Neural cell (in vitro differentiated cells): Measurements from ENCODE around the gene RRP15. TPM values are rescaled to one million over a fixed set of nuclear protein-coding genes. Genes with fewer than 3 reads are reported as not detected.

Experiments used
- H2AFZ ChIP-seq: fragments of 200-600, 300-800 bp; sonication (generic), shearing (Covaris generic); 2 replicates; pipeline ENCODE4 v1.6.0; 2014; ENCODE audit warnings: low read depth, mild to moderate bottlenecking, antibody characterized with exemption, low read length, moderate library complexity
- H3F3A ChIP-seq: fragments of 200-600 bp; shearing (Covaris generic); 2 replicates; pipeline ENCODE4 v1.6.1; 2016; ENCODE audit warnings: mild to moderate bottlenecking, moderate library complexity, mixed read lengths, antibody characterized with exemption, low read length; ENCODE audit not compliant: insufficient read depth, poor library complexity, severe bottlenecking
- H3K27ac ChIP-seq: fragments of 200-600, 300-800 bp; sonication (generic), shearing (Covaris generic); 2 replicates; pipeline ENCODE4 v1.5.1; 2014; ENCODE audit warnings: mild to moderate bottlenecking, low read length, moderate library complexity
- H3K27me3 ChIP-seq: fragments of 300-800, 200-600 bp; sonication (generic), shearing (Covaris generic); 2 replicates; pipeline ENCODE4 v1.6.0; 2014; ENCODE audit warnings: mild to moderate bottlenecking, low read depth, low read length, moderate library complexity; ENCODE audit not compliant: insufficient read depth
- H3K36me3 ChIP-seq: fragments of 300-800, 200-600 bp; sonication (generic), shearing (Covaris generic); 2 replicates; pipeline ENCODE4 v1.5.1; 2014; ENCODE audit warnings: mild to moderate bottlenecking, antibody characterized with exemption, low read length, moderate library complexity; ENCODE audit not compliant: insufficient read depth
- H3K4me2 ChIP-seq: fragments of 300-800, 200-600 bp; sonication (generic), shearing (Covaris generic); 2 replicates; pipeline ENCODE4 v1.6.0; 2014; ENCODE audit warnings: mild to moderate bottlenecking, low read length
- H3K4me3 ChIP-seq: fragments of 300-800, 200-600 bp; sonication (generic), shearing (Covaris generic); 2 replicates; pipeline ENCODE4 v1.5.1; 2014; ENCODE audit warnings: mild to moderate bottlenecking, low read length, moderate library complexity
- H3K79me2 ChIP-seq: fragments of 200-600 bp; shearing (Covaris generic); replicated peaks from 2 replicates; pipeline ENCODE4 v1.6.0; 2014; ENCODE audit warnings: mild to moderate bottlenecking, low read length, moderate library complexity; ENCODE audit not compliant: insufficient read depth
- H3K9ac ChIP-seq: fragments of 300-800, 200-600 bp; sonication (generic), shearing (Covaris generic); 2 replicates; pipeline ENCODE4 v1.6.1; 2016; ENCODE audit warnings: mild to moderate bottlenecking, low read length, mixed read lengths
- H3K9me2 ChIP-seq: fragments of 200-600 bp; shearing (Covaris generic); 2 replicates; pipeline ENCODE4 v1.6.1; 2016; ENCODE audit warnings: mild to moderate bottlenecking, low read length, mixed read lengths; ENCODE audit not compliant: insufficient read depth
- H3K9me3 ChIP-seq: fragments of 200-600, 300-800 bp; sonication (generic), shearing (Covaris generic); 2 replicates; pipeline ENCODE4 v1.6.1; 2016; ENCODE audit warnings: mild to moderate bottlenecking, mixed run types, low read length, moderate library complexity, mixed read lengths
- H4K20me1 ChIP-seq: fragments of 200-600 bp; shearing (Covaris generic); 2 replicates; pipeline ENCODE4 v1.6.1; 2016; ENCODE audit warnings: mild to moderate bottlenecking, mixed run types; ENCODE audit not compliant: insufficient read depth
- EP300 ChIP-seq: fragments of 450-650 bp; conservative IDR thresholded peaks from 2 replicates; pipeline ENCODE4 v1.6.1; 2014; ENCODE audit warnings: antibody characterized with exemption, mild to moderate bottlenecking, moderate library complexity; ENCODE audit not compliant: poor library complexity, severe bottlenecking
- EZH2 ChIP-seq: fragments of 200-600, 300-800 bp; shearing (Covaris generic), sonication (generic); IDR thresholded peaks from 2 replicates; pipeline ENCODE4 v1.6.1; 2014; ENCODE audit warnings: antibody characterized with exemption, low read length, borderline replicate concordance, mild to moderate bottlenecking; ENCODE audit not compliant: insufficient read depth, poor library complexity, severe bottlenecking
- MXI1 ChIP-seq: fragments of 450-650 bp; conservative IDR thresholded peaks from 2 replicates; pipeline ENCODE4 v1.6.1; 2014; ENCODE audit warnings: antibody characterized with exemption, mild to moderate bottlenecking; ENCODE audit not compliant: poor library complexity, severe bottlenecking
- POLR2AphosphoS5 ChIP-seq: IDR thresholded peaks from 2 replicates; pipeline ENCODE4 v1.6.1; 2012
- RAD21 ChIP-seq: fragments of 450-650 bp; conservative IDR thresholded peaks from 2 replicates; pipeline ENCODE4 v1.6.1; 2014; ENCODE audit warnings: antibody characterized with exemption, mild to moderate bottlenecking, moderate library complexity
- SMC3 ChIP-seq: fragments of 450-650 bp; conservative IDR thresholded peaks from 2 replicates; pipeline ENCODE4 v1.6.1; 2014; ENCODE audit warnings: antibody characterized with exemption, mild to moderate bottlenecking, moderate library complexity; ENCODE audit not compliant: poor library complexity
- TAF1 ChIP-seq: IDR thresholded peaks from 2 replicates; pipeline ENCODE4 v1.6.1; 2012; ENCODE audit warnings: low read depth
- polyA plus RNA-seq: library from polyadenylated mRNA; depleted of rRNA; stranded (reverse); fragments of >200 nt; gene quantifications from 2 replicates; pipeline ENCODE4 v1.2.3, GENCODE V29; 2014
- TF ChIP-seq, protein P1 (sequence below): IDR thresholded peaks from 2 replicates; pipeline ENCODE4 v1.6.1; 2012; ENCODE audit warnings: borderline replicate concordance
- TF ChIP-seq, protein P2 (sequence below): fragments of 450-650 bp; IDR thresholded peaks from 2 replicates; pipeline ENCODE4 v1.5.1; 2014; ENCODE audit warnings: antibody characterized with exemption, mild to moderate bottlenecking, moderate library complexity; ENCODE audit not compliant: poor library complexity, severe bottlenecking

RRP15 gene
- polyA plus RNA-seq, 1 donor from 2014 or later: 5.4 TPM

DNA sequence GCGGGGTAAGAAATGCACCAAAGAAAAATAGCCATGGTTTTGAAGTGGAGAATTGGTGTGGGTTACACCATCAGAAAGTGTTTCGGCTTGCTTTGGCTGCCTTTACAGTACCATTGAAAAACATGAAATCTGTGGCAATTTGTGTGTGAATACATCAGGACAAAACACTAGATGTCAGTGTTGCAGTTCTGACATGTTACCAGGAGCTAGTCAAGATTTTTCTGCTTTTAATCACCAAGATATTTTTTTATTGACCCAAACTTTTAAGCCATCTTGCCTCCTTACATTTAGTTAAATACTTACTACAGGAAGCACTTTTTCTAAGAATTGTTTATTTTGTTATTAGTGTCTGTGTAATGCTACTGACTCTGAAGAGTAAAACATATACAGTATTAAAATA lies 14.3 kb downstream of the RRP15 start:
- no peaks in the 10 kb centered on the region for H3K9me3 ChIP-seq
- no peak overlapping the region for H3K4me3 ChIP-seq
- H3K9me2 ChIP-seq: no peaks in the 10 kb centered on the region
- H3K79me2 ChIP-seq: no peaks in the 10 kb centered on the region
- no peak overlapping the region for H3K4me2 ChIP-seq
- H3K27ac ChIP-seq: no peak overlapping the region
- H3K27me3 ChIP-seq: no peaks in the 10 kb centered on the region
- no peak overlapping the region for H3K9ac ChIP-seq
- no peaks in the 10 kb centered on the region for H3F3A ChIP-seq
- no peak overlapping the region for H2AFZ ChIP-seq
- H3K36me3 ChIP-seq: no peaks in the 10 kb centered on the region
- H4K20me1 ChIP-seq: no peaks in the 10 kb centered on the region
- TF ChIP-seq RAD21: peak; percentile 69
- TF ChIP-seq SMC3: peak; percentile 72
- TF ChIP-seq EZH2: no peak
- no peak for TF ChIP-seq TAF1
- no peak for TF ChIP-seq POLR2AphosphoS5
- TF ChIP-seq, protein P1, sequence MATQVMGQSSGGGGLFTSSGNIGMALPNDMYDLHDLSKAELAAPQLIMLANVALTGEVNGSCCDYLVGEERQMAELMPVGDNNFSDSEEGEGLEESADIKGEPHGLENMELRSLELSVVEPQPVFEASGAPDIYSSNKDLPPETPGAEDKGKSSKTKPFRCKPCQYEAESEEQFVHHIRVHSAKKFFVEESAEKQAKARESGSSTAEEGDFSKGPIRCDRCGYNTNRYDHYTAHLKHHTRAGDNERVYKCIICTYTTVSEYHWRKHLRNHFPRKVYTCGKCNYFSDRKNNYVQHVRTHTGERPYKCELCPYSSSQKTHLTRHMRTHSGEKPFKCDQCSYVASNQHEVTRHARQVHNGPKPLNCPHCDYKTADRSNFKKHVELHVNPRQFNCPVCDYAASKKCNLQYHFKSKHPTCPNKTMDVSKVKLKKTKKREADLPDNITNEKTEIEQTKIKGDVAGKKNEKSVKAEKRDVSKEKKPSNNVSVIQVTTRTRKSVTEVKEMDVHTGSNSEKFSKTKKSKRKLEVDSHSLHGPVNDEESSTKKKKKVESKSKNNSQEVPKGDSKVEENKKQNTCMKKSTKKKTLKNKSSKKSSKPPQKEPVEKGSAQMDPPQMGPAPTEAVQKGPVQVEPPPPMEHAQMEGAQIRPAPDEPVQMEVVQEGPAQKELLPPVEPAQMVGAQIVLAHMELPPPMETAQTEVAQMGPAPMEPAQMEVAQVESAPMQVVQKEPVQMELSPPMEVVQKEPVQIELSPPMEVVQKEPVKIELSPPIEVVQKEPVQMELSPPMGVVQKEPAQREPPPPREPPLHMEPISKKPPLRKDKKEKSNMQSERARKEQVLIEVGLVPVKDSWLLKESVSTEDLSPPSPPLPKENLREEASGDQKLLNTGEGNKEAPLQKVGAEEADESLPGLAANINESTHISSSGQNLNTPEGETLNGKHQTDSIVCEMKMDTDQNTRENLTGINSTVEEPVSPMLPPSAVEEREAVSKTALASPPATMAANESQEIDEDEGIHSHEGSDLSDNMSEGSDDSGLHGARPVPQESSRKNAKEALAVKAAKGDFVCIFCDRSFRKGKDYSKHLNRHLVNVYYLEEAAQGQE: no peak
- TF ChIP-seq EP300: no peak
- TF ChIP-seq, protein P2, sequence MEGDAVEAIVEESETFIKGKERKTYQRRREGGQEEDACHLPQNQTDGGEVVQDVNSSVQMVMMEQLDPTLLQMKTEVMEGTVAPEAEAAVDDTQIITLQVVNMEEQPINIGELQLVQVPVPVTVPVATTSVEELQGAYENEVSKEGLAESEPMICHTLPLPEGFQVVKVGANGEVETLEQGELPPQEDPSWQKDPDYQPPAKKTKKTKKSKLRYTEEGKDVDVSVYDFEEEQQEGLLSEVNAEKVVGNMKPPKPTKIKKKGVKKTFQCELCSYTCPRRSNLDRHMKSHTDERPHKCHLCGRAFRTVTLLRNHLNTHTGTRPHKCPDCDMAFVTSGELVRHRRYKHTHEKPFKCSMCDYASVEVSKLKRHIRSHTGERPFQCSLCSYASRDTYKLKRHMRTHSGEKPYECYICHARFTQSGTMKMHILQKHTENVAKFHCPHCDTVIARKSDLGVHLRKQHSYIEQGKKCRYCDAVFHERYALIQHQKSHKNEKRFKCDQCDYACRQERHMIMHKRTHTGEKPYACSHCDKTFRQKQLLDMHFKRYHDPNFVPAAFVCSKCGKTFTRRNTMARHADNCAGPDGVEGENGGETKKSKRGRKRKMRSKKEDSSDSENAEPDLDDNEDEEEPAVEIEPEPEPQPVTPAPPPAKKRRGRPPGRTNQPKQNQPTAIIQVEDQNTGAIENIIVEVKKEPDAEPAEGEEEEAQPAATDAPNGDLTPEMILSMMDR: peak; percentile 71
- TF ChIP-seq MXI1: no peak

- no peak overlapping the region for H2AFZ ChIP-seq
- TF ChIP-seq RAD21 (no peak), POLR2AphosphoS5 (no peak), EZH2 (no peak), SMC3 (no peak), TAF1 (no peak), MXI1 (no peak)
- TF ChIP-seq, protein P2: no peak
- TF ChIP-seq, protein P1: no peak
- no peaks in the 10 kb centered on the region for H3F3A ChIP-seq
- H3K79me2 ChIP-seq: no peaks in the 10 kb centered on the region
- peaks cover 3% of the 10 kb centered on the region for H3K36me3 ChIP-seq
- no peaks in the 10 kb centered on the region for H4K20me1 ChIP-seq
- H3K27ac ChIP-seq: no peak overlapping the region
- no peak overlapping the region for H3K9ac ChIP-seq
- no peak overlapping the region for H3K4me3 ChIP-seq
- H3K27me3 ChIP-seq: no peaks in the 10 kb centered on the region
- H3K9me3 ChIP-seq: no peaks in the 10 kb centered on the region
- no peak overlapping the region for H3K4me2 ChIP-seq
- no peaks in the 10 kb centered on the region for H3K9me2 ChIP-seq
Observed at GRCh38 chr1:218301217-218301616, 16.1 kb downstream of the RRP15 start.
